ENCODE measurements around the gene SNCA.

SNCA gene

GRCh38 chr4:89823416-89823815, 13.5 kb downstream of the SNCA start:
- TF ChIP-seq CTCF (IDR thresholded peaks at IDR 0.05; ENCODE audit: control insufficient read depth, insufficient read depth, low read depth, low read length, missing control alignments), result no peak
- DNase-seq (ENCODE audit: low read depth), result no peak
- no peak overlapping the region for H3K4me3 ChIP-seq (ENCODE audit: control insufficient read depth, low read depth, low read length)

- no peak for DNase-seq (ENCODE audit: low read depth)
- no peak overlapping the region for H3K4me3 ChIP-seq (ENCODE audit: control insufficient read depth, low read depth, low read length)
- TF ChIP-seq CTCF (IDR thresholded peaks at IDR 0.05; ENCODE audit: control insufficient read depth, insufficient read depth, low read depth, low read length, missing control alignments), result no peak
These were observed 15.3 kb downstream of the SNCA start for GRCh38 chr4:89821612-89822011.

- no peak for DNase-seq (ENCODE audit: low read depth)
These were observed 17.0 kb downstream of the SNCA start for GRCh38 chr4:89820010-89820409.

GRCh38 chr4:89814362-89814761, 22.6 kb downstream of the SNCA start:
- DNase-seq (ENCODE audit: low read depth), result no peak
- TF ChIP-seq CTCF (IDR thresholded peaks at IDR 0.05; ENCODE audit: control insufficient read depth, insufficient read depth, low read depth, low read length, missing control alignments), result no peak

More at GRCh38 chr4:89820010-89820409, 17.0 kb downstream of the SNCA start:
- no peak for TF ChIP-seq CTCF (IDR thresholded peaks at IDR 0.05; ENCODE audit: control insufficient read depth, insufficient read depth, low read depth, low read length, missing control alignments)
- no peak overlapping the region for H3K4me3 ChIP-seq (ENCODE audit: control insufficient read depth, low read depth, low read length)

GRCh38 chr4:89813197-89813596, 23.8 kb downstream of the SNCA start:
- no peak for DNase-seq (ENCODE audit: low read depth)
- no peak for TF ChIP-seq CTCF (IDR thresholded peaks at IDR 0.05; ENCODE audit: control insufficient read depth, insufficient read depth, low read depth, low read length, missing control alignments)
- no peak overlapping the region for H3K4me3 ChIP-seq (ENCODE audit: control insufficient read depth, low read depth, low read length)

More at GRCh38 chr4:89814362-89814761, 22.6 kb downstream of the SNCA start:
- H3K4me3 ChIP-seq (ENCODE audit: control insufficient read depth, low read depth, low read length), result no peak overlapping the region

- no peak for DNase-seq (ENCODE audit: low read depth)
- H3K4me3 ChIP-seq (ENCODE audit: control insufficient read depth, low read depth, low read length), result no peak overlapping the region
- TF ChIP-seq CTCF (IDR thresholded peaks at IDR 0.05; ENCODE audit: control insufficient read depth, insufficient read depth, low read depth, low read length, missing control alignments), result no peak
These were observed 29.4 kb downstream of the SNCA start for GRCh38 chr4:89807441-89808140.

Data from AG09309 (cell line).